Caco-2 (cell line): ENCODE measurements around the gene FGF16. TPM values are rescaled to one million over a fixed set of nuclear protein-coding genes. Genes with fewer than 3 reads are reported as not detected.

Experiments used
- BruUV-seq: library from RNA; stranded (reverse); fragments of 400-500 nt; replicated peaks from 2 replicates; lab custom pipeline; 2021; lab: Mats Ljungman, UMichigan
- CTCF ChIA-PET: fragments of 300-600 bp; sonication (Branson Sonifier 250); formaldehyde crosslinking; loops from one replicate; lab custom pipeline; 2022; ENCODE audit warnings: antibody characterized with exemption; lab: Charles Lee
- POLR2A ChIA-PET: fragments of 300-600 bp; sonication (Branson Sonifier 250); formaldehyde crosslinking; loops from one replicate; lab custom pipeline; 2022; ENCODE audit warnings: antibody characterized with exemption; lab: Charles Lee
- DNase-seq, 2 experiments: peaks; one replicate each; pipeline versions ENCODE4 v3.0.0 to v3.0.0-alpha.2; 2020 to 2022
- H3K27me3 ChIP-seq: replicated peaks from 2 replicates; pipeline ENCODE4 v1.6.0; 2011; ENCODE audit warnings: low read length; ENCODE audit not compliant: control insufficient read depth, insufficient read depth
- H3K36me3 ChIP-seq: 2 replicates; pipeline ENCODE4 v1.5.1; 2011; ENCODE audit warnings: low read length; ENCODE audit not compliant: control insufficient read depth, insufficient read depth
- H3K4me1 ChIP-seq: fragments of 250-450 bp; sonication (Bioruptor Pico); 2 replicates; pipeline ENCODE4 v1.5.1; 2020; ENCODE audit warnings: mild to moderate bottlenecking
- H3K4me3 ChIP-seq: 2 replicates; pipeline ENCODE4 v1.5.1; 2011; ENCODE audit warnings: low read depth, mild to moderate bottlenecking, control low read depth, low read length
- H3K9me3 ChIP-seq: fragments of 250-450 bp; sonication (Bioruptor Pico); 2 replicates; pipeline ENCODE4 v1.5.1; 2020; ENCODE audit warnings: mild to moderate bottlenecking, moderate library complexity
- H3K27ac Mint-ChIP-seq: one replicate; pipeline ENCODE4 v1.8.0; 2022; ENCODE audit warnings: mixed read lengths; ENCODE audit not compliant: unreplicated experiment
- H3K27me3 Mint-ChIP-seq: one replicate; pipeline ENCODE4 v1.8.0; 2022; ENCODE audit warnings: mixed read lengths; ENCODE audit not compliant: insufficient read depth, unreplicated experiment
- H3K36me3 Mint-ChIP-seq: one replicate; pipeline ENCODE4 v1.8.0; 2022; ENCODE audit warnings: mild to moderate bottlenecking, mixed read lengths; ENCODE audit not compliant: insufficient read depth, unreplicated experiment
- H3K4me1 Mint-ChIP-seq: one replicate; pipeline ENCODE4 v1.8.0; 2022; ENCODE audit warnings: low read depth, mixed read lengths; ENCODE audit not compliant: unreplicated experiment
- H3K4me3 Mint-ChIP-seq: one replicate; pipeline ENCODE4 v1.8.0; 2022; ENCODE audit warnings: mild to moderate bottlenecking, moderate library complexity, mixed read lengths; ENCODE audit not compliant: unreplicated experiment
- H3K9me3 Mint-ChIP-seq: one replicate; pipeline ENCODE4 v1.8.0; 2022; ENCODE audit warnings: mixed read lengths; ENCODE audit not compliant: unreplicated experiment
- intact Hi-C: fragments of 100-400 bp; cut with micrococcal nuclease; formaldehyde crosslinking; loops from one replicate; pipeline ENCODE4 v1.10.0; 2022; ENCODE audit not compliant: unreplicated experiment
- total RNA-seq: library from RNA; stranded (reverse); gene quantifications from 2 replicates; pipeline ENCODE4 v1.2.3, GENCODE V29; 2022
- TF ChIP-seq, protein P1 (sequence below), 2 experiments: fragments of 200-600 bp in 1 of 2; IDR thresholded peaks; 1 replicate in 1 of 2; 2 replicates in 1 of 2; pipeline versions ENCODE4 v1.5.1 to v1.8.0; 2011 to 2022; ENCODE audit warnings: antibody characterized with exemption in 1 of 2, control low read depth in 1 of 2, inconsistent platforms in 1 of 2, low read depth in 1 of 2, low read length in 1 of 2, mild to moderate bottlenecking in 1 of 2, moderate library complexity in 1 of 2; ENCODE audit not compliant: insufficient read depth in 1 of 2, severe bottlenecking in 1 of 2, unreplicated experiment in 1 of 2

The FGF16 gene
- total RNA-seq, 1 experiment from 2014 or later: not detected

DNA sequence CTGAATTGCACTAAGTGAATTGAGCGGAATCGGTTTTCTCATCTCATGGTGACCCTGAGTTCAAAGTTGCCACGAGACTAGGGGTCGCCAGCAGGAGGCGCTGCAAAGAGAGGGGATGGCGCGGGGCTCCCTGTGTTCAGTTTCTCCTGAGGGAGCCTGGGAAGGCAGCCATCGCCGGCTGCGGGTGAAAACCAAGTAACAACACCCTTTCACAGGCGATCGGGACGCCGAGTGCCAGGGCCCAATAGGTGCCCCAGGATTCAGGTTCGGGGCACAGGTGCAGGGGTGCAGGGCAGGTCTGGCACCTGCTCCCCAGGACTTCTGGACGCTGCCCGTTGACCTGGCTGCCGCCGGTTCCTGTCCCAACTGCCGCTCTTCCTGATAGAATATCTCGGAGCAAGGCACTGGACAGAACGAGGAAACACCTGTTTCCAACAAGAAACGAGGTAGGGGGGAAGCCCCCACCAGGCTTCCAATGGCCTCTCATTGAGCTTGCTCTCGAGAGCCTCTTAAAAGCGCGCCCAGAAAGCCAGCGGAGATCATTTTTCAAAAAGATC lies 1.1 kb upstream of the FGF16 start:
- POLR2A ChIA-PET: no interaction called here
- Histone ChIP-seq H3K4me1 (no peaks in the 10 kb centered on the region), H3K36me3 (no peaks in the 10 kb centered on the region), H3K27me3 (no peaks in the 10 kb centered on the region), H3K4me3 (no peak overlapping the region), H3K9me3 (no peaks in the 10 kb centered on the region)
- Mint-ChIP-seq H3K36me3 (no peaks in the 10 kb centered on the region), H3K27me3 (no peaks in the 10 kb centered on the region), H3K4me3 (no peak overlapping the region), H3K9me3 (no peaks in the 10 kb centered on the region), H3K27ac (no peak overlapping the region), H3K4me1 (no peaks in the 10 kb centered on the region)
- BruUV-seq: no TSS peak
- CTCF ChIA-PET: no interaction called here
- TF ChIP-seq, protein P1, sequence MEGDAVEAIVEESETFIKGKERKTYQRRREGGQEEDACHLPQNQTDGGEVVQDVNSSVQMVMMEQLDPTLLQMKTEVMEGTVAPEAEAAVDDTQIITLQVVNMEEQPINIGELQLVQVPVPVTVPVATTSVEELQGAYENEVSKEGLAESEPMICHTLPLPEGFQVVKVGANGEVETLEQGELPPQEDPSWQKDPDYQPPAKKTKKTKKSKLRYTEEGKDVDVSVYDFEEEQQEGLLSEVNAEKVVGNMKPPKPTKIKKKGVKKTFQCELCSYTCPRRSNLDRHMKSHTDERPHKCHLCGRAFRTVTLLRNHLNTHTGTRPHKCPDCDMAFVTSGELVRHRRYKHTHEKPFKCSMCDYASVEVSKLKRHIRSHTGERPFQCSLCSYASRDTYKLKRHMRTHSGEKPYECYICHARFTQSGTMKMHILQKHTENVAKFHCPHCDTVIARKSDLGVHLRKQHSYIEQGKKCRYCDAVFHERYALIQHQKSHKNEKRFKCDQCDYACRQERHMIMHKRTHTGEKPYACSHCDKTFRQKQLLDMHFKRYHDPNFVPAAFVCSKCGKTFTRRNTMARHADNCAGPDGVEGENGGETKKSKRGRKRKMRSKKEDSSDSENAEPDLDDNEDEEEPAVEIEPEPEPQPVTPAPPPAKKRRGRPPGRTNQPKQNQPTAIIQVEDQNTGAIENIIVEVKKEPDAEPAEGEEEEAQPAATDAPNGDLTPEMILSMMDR (IDR thresholded peaks at IDR 0.05; ENCODE audit: insufficient read depth in 1 of 2, low read depth in 1 of 2, low read length in 1 of 2, severe bottlenecking in 1 of 2, unreplicated experiment in 1 of 2): no peak
- DNase-seq: no peak
- intact Hi-C loops: no loop called here

DNA sequence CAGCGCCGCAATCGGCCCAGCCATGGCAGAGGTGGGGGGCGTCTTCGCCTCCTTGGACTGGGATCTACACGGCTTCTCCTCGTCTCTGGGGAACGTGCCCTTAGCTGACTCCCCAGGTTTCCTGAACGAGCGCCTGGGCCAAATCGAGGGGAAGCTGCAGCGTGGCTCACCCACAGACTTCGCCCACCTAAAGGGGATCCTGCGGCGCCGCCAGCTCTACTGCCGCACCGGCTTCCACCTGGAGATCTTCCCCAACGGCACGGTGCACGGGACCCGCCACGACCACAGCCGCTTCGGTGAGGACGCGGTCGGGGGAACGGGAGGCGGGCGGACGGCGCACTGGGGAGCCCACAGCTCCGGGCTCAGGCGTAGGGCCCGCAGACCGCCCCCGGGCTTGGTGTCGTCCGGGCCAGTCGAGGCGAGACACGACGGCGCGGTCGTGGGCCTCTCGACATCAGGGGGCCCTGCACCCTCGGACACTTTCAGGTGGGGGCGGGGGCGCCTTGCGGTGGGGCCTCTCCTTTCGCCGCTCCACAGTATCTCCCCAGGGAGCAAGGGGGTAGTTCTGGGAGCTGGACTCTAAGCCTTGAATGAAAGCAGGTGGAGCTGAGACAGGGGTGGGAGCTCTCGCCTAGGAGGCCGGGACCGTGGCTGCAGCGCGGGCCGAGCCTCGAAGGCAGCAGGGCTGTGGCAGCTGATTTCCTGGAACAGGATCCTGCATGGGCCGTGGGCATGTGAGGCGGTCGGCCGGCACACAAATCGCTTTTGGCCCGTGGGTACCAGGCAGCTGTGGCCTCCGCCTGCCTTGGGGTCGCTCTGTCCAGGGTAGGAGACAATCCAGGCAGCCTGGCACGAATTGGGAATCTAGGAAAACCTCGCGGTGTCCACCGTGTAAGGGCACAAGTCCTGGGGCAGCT lies 722 bp downstream of the FGF16 start:
- Histone ChIP-seq H3K27me3 (no peaks in the 10 kb centered on the region), H3K4me3 (no peak overlapping the region), H3K9me3 (no peaks in the 10 kb centered on the region), H3K4me1 (no peaks in the 10 kb centered on the region), H3K36me3 (no peaks in the 10 kb centered on the region)
- ChIA-PET CTCF (no interaction called here), POLR2A (no interaction called here)
- TF ChIP-seq, protein P1 (IDR thresholded peaks at IDR 0.05; ENCODE audit: insufficient read depth in 1 of 2, low read depth in 1 of 2, low read length in 1 of 2, severe bottlenecking in 1 of 2, unreplicated experiment in 1 of 2): no peak
- no peaks in the 10 kb centered on the region for H3K27me3 Mint-ChIP-seq
- H3K27ac Mint-ChIP-seq: no peak overlapping the region
- H3K36me3 Mint-ChIP-seq: no peaks in the 10 kb centered on the region
- H3K4me1 Mint-ChIP-seq: no peaks in the 10 kb centered on the region
- no peak overlapping the region for H3K4me3 Mint-ChIP-seq
- no peak for DNase-seq
- intact Hi-C loops: no loop called here
- H3K9me3 Mint-ChIP-seq: no peaks in the 10 kb centered on the region
- BruUV-seq: no TSS peak

DNA sequence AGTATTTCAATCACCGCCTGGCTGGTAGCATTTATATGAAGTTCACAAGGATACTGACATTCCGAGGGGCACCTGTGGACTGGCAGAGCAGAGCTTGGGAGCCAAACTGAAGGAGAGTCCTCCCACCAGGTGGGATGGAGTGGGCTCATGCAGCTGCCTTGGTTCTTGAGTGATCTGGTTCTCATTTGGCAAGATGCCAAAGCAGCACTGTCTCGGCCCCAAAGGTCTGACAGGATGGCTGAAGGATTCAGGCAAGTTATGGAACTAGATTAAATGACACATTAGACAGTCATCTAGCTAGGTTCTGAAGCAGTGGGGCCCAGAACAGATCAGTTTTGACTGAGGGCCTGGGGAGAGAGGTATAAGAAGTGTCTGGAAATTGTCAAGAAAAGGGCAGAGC lies 3.2 kb downstream of the FGF16 start:
- CTCF ChIA-PET: no interaction called here
- no peak for DNase-seq
- BruUV-seq: no TSS peak

More for the DNA sequence above, 3.2 kb downstream of the FGF16 start:
- POLR2A ChIA-PET: no interaction called here
- no peaks in the 10 kb centered on the region for H3K9me3 ChIP-seq
- intact Hi-C loops: no loop called here
- Mint-ChIP-seq H3K27me3 (no peaks in the 10 kb centered on the region), H3K4me3 (no peak overlapping the region), H3K27ac (no peak overlapping the region), H3K9me3 (no peaks in the 10 kb centered on the region), H3K36me3 (no peaks in the 10 kb centered on the region), H3K4me1 (no peaks in the 10 kb centered on the region)
- H3K4me1 ChIP-seq: no peaks in the 10 kb centered on the region
- TF ChIP-seq, protein P1 (IDR thresholded peaks at IDR 0.05; ENCODE audit: insufficient read depth in 1 of 2, low read depth in 1 of 2, low read length in 1 of 2, severe bottlenecking in 1 of 2, unreplicated experiment in 1 of 2): no peak
- no peaks in the 10 kb centered on the region for H3K27me3 ChIP-seq
- H3K36me3 ChIP-seq: no peaks in the 10 kb centered on the region
- H3K4me3 ChIP-seq: no peak overlapping the region
